WTC11 (cell line): ENCODE data around the gene KCNK15. TPM values are rescaled to one million over a fixed set of nuclear protein-coding genes. Genes with fewer than 3 reads are reported as not detected.

ENCODE experiments used
- ATAC-seq: fragments of 200-7000 bp; cut with Tn5 transposase; 2 replicates; pipeline ENCODE4 v1.10.0; 2021; ENCODE audit warnings: mild to moderate bottlenecking, moderate library complexity
- CTCF ChIA-PET: fragments of 300-600 bp; sonication (Branson Sonifier 250); formaldehyde crosslinking; loops from one replicate; lab custom pipeline; 2021; ENCODE audit warnings: antibody characterized with exemption; lab: Charles Lee
- POLR2A ChIA-PET: fragments of 350-600 bp; sonication (Branson Sonifier 250); formaldehyde crosslinking; loops from one replicate; lab custom pipeline; 2021; ENCODE audit warnings: antibody characterized with exemption; lab: Charles Lee
- DNase-seq: peaks from one replicate; pipeline ENCODE4 v3.0.0; 2021; ENCODE audit warnings: low spot score
- H3K27ac Mint-ChIP-seq: 2 replicates; pipeline ENCODE4 v1.8.0; 2021; ENCODE audit warnings: mixed read lengths
- H3K27me3 Mint-ChIP-seq: 2 replicates; pipeline ENCODE4 v1.8.0; 2021; ENCODE audit warnings: low read depth, mild to moderate bottlenecking, moderate library complexity, mixed read lengths
- H3K36me3 Mint-ChIP-seq: 2 replicates; pipeline ENCODE4 v1.8.0; 2021; ENCODE audit warnings: mixed read lengths
- H3K4me1 Mint-ChIP-seq: 2 replicates; pipeline ENCODE4 v1.8.0; 2022; ENCODE audit warnings: mixed read lengths
- H3K4me3 Mint-ChIP-seq: 2 replicates; pipeline ENCODE4 v1.8.0; 2021; ENCODE audit warnings: mild to moderate bottlenecking, moderate library complexity, mixed read lengths
- H3K9me3 Mint-ChIP-seq: 2 replicates; pipeline ENCODE4 v1.8.0; 2021; ENCODE audit warnings: mixed read lengths
- CREM ChIP-seq: sonication (generic); formaldehyde crosslinking; IDR thresholded peaks from 2 replicates; pipeline ENCODE4 v1.8.1; 2022; ENCODE audit warnings: mild to moderate bottlenecking, missing genetic modification reagents, moderate library complexity
- ESRRA ChIP-seq: sonication (generic); formaldehyde crosslinking; IDR thresholded peaks from 2 replicates; pipeline ENCODE4 v1.8.1; 2022; ENCODE audit warnings: mild to moderate bottlenecking, missing genetic modification reagents, borderline replicate concordance
- IRF2 ChIP-seq: sonication (generic); formaldehyde crosslinking; IDR thresholded peaks from 2 replicates; pipeline ENCODE4 v1.8.0; 2022; ENCODE audit warnings: low read depth, missing genetic modification reagents, borderline replicate concordance
- NFATC4 ChIP-seq: fragments of 250-450 bp; sonication (Bioruptor Pico); IDR thresholded peaks from 2 replicates; pipeline ENCODE4 v1.9.0; 2021; ENCODE audit warnings: mild to moderate bottlenecking
- NFYB ChIP-seq: sonication (generic); formaldehyde crosslinking; conservative IDR thresholded peaks from 2 replicates; pipeline ENCODE4 v1.8.0; 2022; ENCODE audit warnings: low read depth, missing genetic modification reagents
- NR3C1 ChIP-seq: sonication (generic); formaldehyde crosslinking; conservative IDR thresholded peaks from 2 replicates; pipeline ENCODE4 v1.8.1; 2023; ENCODE audit warnings: low read depth, mild to moderate bottlenecking, missing genetic modification reagents
- RELA ChIP-seq: sonication (generic); formaldehyde crosslinking; IDR thresholded peaks from 2 replicates; pipeline ENCODE4 v1.8.1; 2022; ENCODE audit warnings: missing genetic modification reagents, mild to moderate bottlenecking, borderline replicate concordance
- ZBTB21 ChIP-seq: sonication (generic); formaldehyde crosslinking; IDR thresholded peaks from 2 replicates; pipeline ENCODE4 v1.8.1; 2023; ENCODE audit warnings: mild to moderate bottlenecking, missing genetic modification reagents, borderline replicate concordance
- ZNF317 ChIP-seq: sonication (generic); formaldehyde crosslinking; IDR thresholded peaks from 2 replicates; pipeline ENCODE4 v1.8.1; 2023; ENCODE audit warnings: low read depth, mild to moderate bottlenecking, moderate library complexity, missing genetic modification reagents, borderline replicate concordance
- total RNA-seq: library from RNA; stranded (reverse); gene quantifications from 3 replicates; pipeline ENCODE4 v1.2.3, GENCODE V29; 2021
- TF ChIP-seq, protein P1 (sequence below): sonication (generic); formaldehyde crosslinking; IDR thresholded peaks from 2 replicates; pipeline ENCODE4 v1.8.0; 2022; ENCODE audit warnings: missing genetic modification reagents
- TF ChIP-seq, protein P2 (sequence below): fragments of 250-450 bp; sonication (Bioruptor Pico); IDR thresholded peaks from 2 replicates; pipeline ENCODE4 v1.9.0; 2021; ENCODE audit warnings: moderate library complexity, mild to moderate bottlenecking, inconsistent platforms, borderline replicate concordance
- TF ChIP-seq, protein P3 (sequence below): sonication (generic); formaldehyde crosslinking; IDR thresholded peaks from 2 replicates; pipeline ENCODE4 v1.8.1; 2022; ENCODE audit warnings: missing genetic modification reagents, borderline replicate concordance
- TF ChIP-seq, protein P4 (sequence below): sonication (generic); formaldehyde crosslinking; IDR thresholded peaks from 2 replicates; pipeline ENCODE4 v1.8.0; 2022; ENCODE audit warnings: mild to moderate bottlenecking, missing genetic modification reagents
- TF ChIP-seq, protein P5 (sequence below): fragments of 250-450 bp; sonication (Bioruptor Pico); IDR thresholded peaks from 2 replicates; pipeline ENCODE4 v1.9.0; 2021; ENCODE audit warnings: mild to moderate bottlenecking
- TF ChIP-seq, protein P6 (sequence below): sonication (generic); formaldehyde crosslinking; IDR thresholded peaks from 2 replicates; pipeline ENCODE4 v1.8.0; 2022; ENCODE audit warnings: mild to moderate bottlenecking, missing genetic modification reagents
- TF ChIP-seq, protein P7 (sequence below): sonication (generic); formaldehyde crosslinking; IDR thresholded peaks from 2 replicates; pipeline ENCODE4 v1.8.0; 2023; ENCODE audit warnings: mild to moderate bottlenecking, missing genetic modification reagents
- TF ChIP-seq, protein P8 (sequence below): fragments of 250-450 bp; sonication (Bioruptor Pico); IDR thresholded peaks from 2 replicates; pipeline ENCODE4 v1.9.0; 2021; ENCODE audit warnings: mild to moderate bottlenecking

Gene KCNK15
- total RNA-seq, 1 experiment from 2014 or later, result 0.24 TPM

DNA sequence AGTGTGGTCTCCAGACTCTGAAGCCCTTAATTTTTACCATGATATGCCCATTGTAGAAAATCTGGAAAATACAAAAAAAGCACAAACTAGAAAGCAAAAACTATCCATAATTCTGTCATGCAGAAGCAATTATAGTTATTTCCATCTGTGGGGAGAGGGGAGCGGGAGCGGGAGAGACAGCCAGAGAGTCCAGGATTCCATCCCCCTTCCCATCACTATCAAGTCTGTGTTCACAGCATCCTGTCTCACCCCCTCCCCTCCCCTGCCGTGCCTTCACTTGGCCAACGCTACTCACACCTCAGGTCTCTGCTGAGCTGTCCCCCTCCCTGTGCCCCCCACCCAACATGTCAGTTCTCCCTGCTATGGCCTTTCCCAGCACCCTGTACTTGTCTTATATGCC is 50.2 kb downstream of the KCNK15 start (continued):
- TF ChIP-seq, protein P1, sequence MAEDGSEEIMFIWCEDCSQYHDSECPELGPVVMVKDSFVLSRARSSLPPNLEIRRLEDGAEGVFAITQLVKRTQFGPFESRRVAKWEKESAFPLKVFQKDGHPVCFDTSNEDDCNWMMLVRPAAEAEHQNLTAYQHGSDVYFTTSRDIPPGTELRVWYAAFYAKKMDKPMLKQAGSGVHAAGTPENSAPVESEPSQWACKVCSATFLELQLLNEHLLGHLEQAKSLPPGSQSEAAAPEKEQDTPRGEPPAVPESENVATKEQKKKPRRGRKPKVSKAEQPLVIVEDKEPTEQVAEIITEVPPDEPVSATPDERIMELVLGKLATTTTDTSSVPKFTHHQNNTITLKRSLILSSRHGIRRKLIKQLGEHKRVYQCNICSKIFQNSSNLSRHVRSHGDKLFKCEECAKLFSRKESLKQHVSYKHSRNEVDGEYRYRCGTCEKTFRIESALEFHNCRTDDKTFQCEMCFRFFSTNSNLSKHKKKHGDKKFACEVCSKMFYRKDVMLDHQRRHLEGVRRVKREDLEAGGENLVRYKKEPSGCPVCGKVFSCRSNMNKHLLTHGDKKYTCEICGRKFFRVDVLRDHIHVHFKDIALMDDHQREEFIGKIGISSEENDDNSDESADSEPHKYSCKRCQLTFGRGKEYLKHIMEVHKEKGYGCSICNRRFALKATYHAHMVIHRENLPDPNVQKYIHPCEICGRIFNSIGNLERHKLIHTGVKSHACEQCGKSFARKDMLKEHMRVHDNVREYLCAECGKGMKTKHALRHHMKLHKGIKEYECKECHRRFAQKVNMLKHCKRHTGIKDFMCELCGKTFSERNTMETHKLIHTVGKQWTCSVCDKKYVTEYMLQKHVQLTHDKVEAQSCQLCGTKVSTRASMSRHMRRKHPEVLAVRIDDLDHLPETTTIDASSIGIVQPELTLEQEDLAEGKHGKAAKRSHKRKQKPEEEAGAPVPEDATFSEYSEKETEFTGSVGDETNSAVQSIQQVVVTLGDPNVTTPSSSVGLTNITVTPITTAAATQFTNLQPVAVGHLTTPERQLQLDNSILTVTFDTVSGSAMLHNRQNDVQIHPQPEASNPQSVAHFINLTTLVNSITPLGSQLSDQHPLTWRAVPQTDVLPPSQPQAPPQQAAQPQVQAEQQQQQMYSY (CRISPR knock-in tag), result no peak
- TF ChIP-seq, protein P2, sequence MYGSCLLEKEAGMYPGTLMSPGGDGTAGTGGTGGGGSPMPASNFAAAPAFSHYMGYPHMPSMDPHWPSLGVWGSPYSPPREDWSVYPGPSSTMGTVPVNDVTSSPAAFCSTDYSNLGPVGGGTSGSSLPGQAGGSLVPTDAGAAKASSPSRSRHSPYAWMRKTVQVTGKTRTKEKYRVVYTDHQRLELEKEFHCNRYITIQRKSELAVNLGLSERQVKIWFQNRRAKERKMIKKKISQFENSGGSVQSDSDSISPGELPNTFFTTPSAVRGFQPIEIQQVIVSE (CRISPR knock-in tag), result no peak
- TF ChIP-seq NFYB (CRISPR knock-in tag) (no peak), ZNF317 (CRISPR knock-in tag) (no peak), CREM (CRISPR knock-in tag) (no peak), IRF2 (CRISPR knock-in tag) (no peak)
- TF ChIP-seq, protein P3, sequence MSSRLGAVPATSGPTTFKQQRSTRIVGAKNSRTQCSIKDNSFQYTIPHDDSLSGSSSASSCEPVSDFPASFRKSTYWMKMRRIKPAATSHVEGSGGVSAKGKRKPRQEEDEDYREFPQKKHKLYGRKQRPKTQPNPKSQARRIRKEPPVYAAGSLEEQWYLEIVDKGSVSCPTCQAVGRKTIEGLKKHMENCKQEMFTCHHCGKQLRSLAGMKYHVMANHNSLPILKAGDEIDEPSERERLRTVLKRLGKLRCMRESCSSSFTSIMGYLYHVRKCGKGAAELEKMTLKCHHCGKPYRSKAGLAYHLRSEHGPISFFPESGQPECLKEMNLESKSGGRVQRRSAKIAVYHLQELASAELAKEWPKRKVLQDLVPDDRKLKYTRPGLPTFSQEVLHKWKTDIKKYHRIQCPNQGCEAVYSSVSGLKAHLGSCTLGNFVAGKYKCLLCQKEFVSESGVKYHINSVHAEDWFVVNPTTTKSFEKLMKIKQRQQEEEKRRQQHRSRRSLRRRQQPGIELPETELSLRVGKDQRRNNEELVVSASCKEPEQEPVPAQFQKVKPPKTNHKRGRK, result no peak

DNA sequence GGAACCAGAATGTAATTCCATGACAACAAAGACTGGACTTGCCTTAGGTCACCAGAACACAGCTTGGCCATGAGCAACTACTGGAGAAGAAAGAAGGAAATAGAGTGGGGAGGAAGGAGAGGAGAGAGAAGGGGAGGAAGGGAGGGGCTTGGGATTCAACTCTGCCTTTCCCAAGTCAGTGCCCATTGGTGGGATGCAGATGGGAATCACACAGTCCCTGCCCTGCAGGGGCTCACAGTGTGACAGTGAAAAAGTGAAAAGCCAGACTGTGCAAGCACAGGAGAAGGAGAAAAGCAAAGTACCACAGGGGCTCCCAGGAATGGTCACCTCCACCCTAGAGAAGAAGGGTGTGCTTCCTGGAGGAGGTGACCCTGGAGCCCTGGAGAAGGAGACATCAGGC is 50.6 kb downstream of the KCNK15 start:
- Mint-ChIP-seq H3K27me3 (no peaks in the 10 kb centered on the region), H3K27ac (peak overlapping the region; percentile 36), H3K36me3 (no peaks in the 10 kb centered on the region), H3K4me3 (no peak overlapping the region), H3K4me1 (peaks cover 17% of the 10 kb centered on the region), H3K9me3 (no peaks in the 10 kb centered on the region)
- TF ChIP-seq, protein P4, sequence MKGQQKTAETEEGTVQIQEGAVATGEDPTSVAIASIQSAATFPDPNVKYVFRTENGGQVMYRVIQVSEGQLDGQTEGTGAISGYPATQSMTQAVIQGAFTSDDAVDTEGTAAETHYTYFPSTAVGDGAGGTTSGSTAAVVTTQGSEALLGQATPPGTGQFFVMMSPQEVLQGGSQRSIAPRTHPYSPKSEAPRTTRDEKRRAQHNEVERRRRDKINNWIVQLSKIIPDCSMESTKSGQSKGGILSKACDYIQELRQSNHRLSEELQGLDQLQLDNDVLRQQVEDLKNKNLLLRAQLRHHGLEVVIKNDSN, result no peak
- TF ChIP-seq, protein P5, sequence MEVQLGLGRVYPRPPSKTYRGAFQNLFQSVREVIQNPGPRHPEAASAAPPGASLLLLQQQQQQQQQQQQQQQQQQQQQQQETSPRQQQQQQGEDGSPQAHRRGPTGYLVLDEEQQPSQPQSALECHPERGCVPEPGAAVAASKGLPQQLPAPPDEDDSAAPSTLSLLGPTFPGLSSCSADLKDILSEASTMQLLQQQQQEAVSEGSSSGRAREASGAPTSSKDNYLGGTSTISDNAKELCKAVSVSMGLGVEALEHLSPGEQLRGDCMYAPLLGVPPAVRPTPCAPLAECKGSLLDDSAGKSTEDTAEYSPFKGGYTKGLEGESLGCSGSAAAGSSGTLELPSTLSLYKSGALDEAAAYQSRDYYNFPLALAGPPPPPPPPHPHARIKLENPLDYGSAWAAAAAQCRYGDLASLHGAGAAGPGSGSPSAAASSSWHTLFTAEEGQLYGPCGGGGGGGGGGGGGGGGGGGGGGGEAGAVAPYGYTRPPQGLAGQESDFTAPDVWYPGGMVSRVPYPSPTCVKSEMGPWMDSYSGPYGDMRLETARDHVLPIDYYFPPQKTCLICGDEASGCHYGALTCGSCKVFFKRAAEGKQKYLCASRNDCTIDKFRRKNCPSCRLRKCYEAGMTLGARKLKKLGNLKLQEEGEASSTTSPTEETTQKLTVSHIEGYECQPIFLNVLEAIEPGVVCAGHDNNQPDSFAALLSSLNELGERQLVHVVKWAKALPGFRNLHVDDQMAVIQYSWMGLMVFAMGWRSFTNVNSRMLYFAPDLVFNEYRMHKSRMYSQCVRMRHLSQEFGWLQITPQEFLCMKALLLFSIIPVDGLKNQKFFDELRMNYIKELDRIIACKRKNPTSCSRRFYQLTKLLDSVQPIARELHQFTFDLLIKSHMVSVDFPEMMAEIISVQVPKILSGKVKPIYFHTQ (CRISPR knock-in tag), result no peak
- TF ChIP-seq, protein P6, sequence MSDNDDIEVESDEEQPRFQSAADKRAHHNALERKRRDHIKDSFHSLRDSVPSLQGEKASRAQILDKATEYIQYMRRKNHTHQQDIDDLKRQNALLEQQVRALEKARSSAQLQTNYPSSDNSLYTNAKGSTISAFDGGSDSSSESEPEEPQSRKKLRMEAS (CRISPR knock-in tag), result no peak
- TF ChIP-seq, protein P7, sequence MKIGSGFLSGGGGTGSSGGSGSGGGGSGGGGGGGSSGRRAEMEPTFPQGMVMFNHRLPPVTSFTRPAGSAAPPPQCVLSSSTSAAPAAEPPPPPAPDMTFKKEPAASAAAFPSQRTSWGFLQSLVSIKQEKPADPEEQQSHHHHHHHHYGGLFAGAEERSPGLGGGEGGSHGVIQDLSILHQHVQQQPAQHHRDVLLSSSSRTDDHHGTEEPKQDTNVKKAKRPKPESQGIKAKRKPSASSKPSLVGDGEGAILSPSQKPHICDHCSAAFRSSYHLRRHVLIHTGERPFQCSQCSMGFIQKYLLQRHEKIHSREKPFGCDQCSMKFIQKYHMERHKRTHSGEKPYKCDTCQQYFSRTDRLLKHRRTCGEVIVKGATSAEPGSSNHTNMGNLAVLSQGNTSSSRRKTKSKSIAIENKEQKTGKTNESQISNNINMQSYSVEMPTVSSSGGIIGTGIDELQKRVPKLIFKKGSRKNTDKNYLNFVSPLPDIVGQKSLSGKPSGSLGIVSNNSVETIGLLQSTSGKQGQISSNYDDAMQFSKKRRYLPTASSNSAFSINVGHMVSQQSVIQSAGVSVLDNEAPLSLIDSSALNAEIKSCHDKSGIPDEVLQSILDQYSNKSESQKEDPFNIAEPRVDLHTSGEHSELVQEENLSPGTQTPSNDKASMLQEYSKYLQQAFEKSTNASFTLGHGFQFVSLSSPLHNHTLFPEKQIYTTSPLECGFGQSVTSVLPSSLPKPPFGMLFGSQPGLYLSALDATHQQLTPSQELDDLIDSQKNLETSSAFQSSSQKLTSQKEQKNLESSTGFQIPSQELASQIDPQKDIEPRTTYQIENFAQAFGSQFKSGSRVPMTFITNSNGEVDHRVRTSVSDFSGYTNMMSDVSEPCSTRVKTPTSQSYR (CRISPR knock-in tag), result no peak
- TF ChIP-seq NR3C1, result no peak
- TF ChIP-seq, protein P8, sequence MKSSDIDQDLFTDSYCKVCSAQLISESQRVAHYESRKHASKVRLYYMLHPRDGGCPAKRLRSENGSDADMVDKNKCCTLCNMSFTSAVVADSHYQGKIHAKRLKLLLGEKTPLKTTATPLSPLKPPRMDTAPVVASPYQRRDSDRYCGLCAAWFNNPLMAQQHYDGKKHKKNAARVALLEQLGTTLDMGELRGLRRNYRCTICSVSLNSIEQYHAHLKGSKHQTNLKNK, result no peak
- TF ChIP-seq RELA, result no peak
- no peak for TF ChIP-seq ZBTB21 (CRISPR knock-in tag)
- no peak for TF ChIP-seq ZNF317 (CRISPR knock-in tag)
- no peak for TF ChIP-seq ESRRA (CRISPR knock-in tag)
- no peak for TF ChIP-seq NFATC4 (CRISPR knock-in tag)
- ATAC-seq (peak; percentile 76), DNase-seq (no peak)
- POLR2A ChIA-PET, result no interaction called here
- CTCF ChIA-PET, result interaction anchor here (0.6 to 9.1 kb wide), 7 partner anchors 10 to 97 kb away, joined by 3 to 65 read pairs (median 5); no protein-coding TSS in a partner anchor
